ENCODE measurements around the gene GULP1. TPM values are rescaled to one million over a fixed set of nuclear protein-coding genes. Genes with fewer than 3 reads are reported as not detected.

The GULP1 gene
- polyA plus RNA-seq, 1 donor from 2014 or later, result 10.2 TPM

GRCh38 chr2:188365058-188365641 is 73.5 kb downstream of the GULP1 start:
- H3K36me3 ChIP-seq (ENCODE audit: insufficient read depth, low read length), result no peaks in the 10 kb centered on the region
- H3F3A ChIP-seq (ENCODE audit: insufficient read depth, low read length, poor library complexity, severe bottlenecking), result no peaks in the 10 kb centered on the region
- no peak for TF ChIP-seq SMC3 (conservative IDR thresholded peaks at IDR 0.05; ENCODE audit: poor library complexity)
- TF ChIP-seq EZH2 (IDR thresholded peaks at IDR 0.05; ENCODE audit: borderline replicate concordance, insufficient read depth, low read length, poor library complexity, severe bottlenecking), result no peak
- TF ChIP-seq MXI1 (conservative IDR thresholded peaks at IDR 0.05; ENCODE audit: poor library complexity, severe bottlenecking), result no peak
- TF ChIP-seq REST (IDR thresholded peaks at IDR 0.05; ENCODE audit: borderline replicate concordance), result no peak
- TF ChIP-seq TAF1 (IDR thresholded peaks at IDR 0.05; ENCODE audit: low read depth), result no peak
- no peak for TF ChIP-seq POLR2AphosphoS5 (IDR thresholded peaks at IDR 0.05)
- no peak for TF ChIP-seq EP300 (conservative IDR thresholded peaks at IDR 0.05; ENCODE audit: poor library complexity, severe bottlenecking)
- TF ChIP-seq CTCF (IDR thresholded peaks at IDR 0.05; ENCODE audit: poor library complexity, severe bottlenecking), result no peak
- TF ChIP-seq RAD21 (conservative IDR thresholded peaks at IDR 0.05), result no peak
- H3K27me3 ChIP-seq (ENCODE audit: insufficient read depth, low read depth, low read length), result no peaks in the 10 kb centered on the region
- no peaks in the 10 kb centered on the region for H3K79me2 ChIP-seq (replicated peaks; ENCODE audit: insufficient read depth, low read length)
- no peak overlapping the region for H3K4me2 ChIP-seq (ENCODE audit: low read length)
- H3K9me2 ChIP-seq (ENCODE audit: insufficient read depth, low read length), result no peaks in the 10 kb centered on the region
- no peaks in the 10 kb centered on the region for H3K9me3 ChIP-seq (ENCODE audit: low read length)
- no peak overlapping the region for H2AFZ ChIP-seq (ENCODE audit: low read depth, low read length)
- no peak overlapping the region for H3K4me3 ChIP-seq (ENCODE audit: low read length)
- no peak overlapping the region for H3K27ac ChIP-seq (ENCODE audit: low read length)
- H4K20me1 ChIP-seq (ENCODE audit: insufficient read depth), result no peaks in the 10 kb centered on the region
- H3K9ac ChIP-seq (ENCODE audit: low read length), result no peak overlapping the region

GRCh38 chr2:188367164-188367563 is 75.5 kb downstream of the GULP1 start:
- H3K9me3 ChIP-seq (ENCODE audit: low read length), result no peaks in the 10 kb centered on the region
- no peak overlapping the region for H3K4me2 ChIP-seq (ENCODE audit: low read length)
- no peaks in the 10 kb centered on the region for H3K79me2 ChIP-seq (replicated peaks; ENCODE audit: insufficient read depth, low read length)
- no peaks in the 10 kb centered on the region for H3K27me3 ChIP-seq (ENCODE audit: insufficient read depth, low read depth, low read length)
- no peaks in the 10 kb centered on the region for H3K36me3 ChIP-seq (ENCODE audit: insufficient read depth, low read length)
- no peak overlapping the region for H3K4me3 ChIP-seq (ENCODE audit: low read length)
- no peak overlapping the region for H3K27ac ChIP-seq (ENCODE audit: low read length)
- H3K9ac ChIP-seq (ENCODE audit: low read length), result no peak overlapping the region
- no peaks in the 10 kb centered on the region for H3K9me2 ChIP-seq (ENCODE audit: insufficient read depth, low read length)
- H4K20me1 ChIP-seq (ENCODE audit: insufficient read depth), result no peaks in the 10 kb centered on the region
- TF ChIP-seq EP300 (conservative IDR thresholded peaks at IDR 0.05; ENCODE audit: poor library complexity, severe bottlenecking) (no peak), SMC3 (conservative IDR thresholded peaks at IDR 0.05; ENCODE audit: poor library complexity) (no peak), CTCF (IDR thresholded peaks at IDR 0.05; ENCODE audit: poor library complexity, severe bottlenecking) (no peak), REST (IDR thresholded peaks at IDR 0.05; ENCODE audit: borderline replicate concordance) (no peak), RAD21 (conservative IDR thresholded peaks at IDR 0.05) (no peak), POLR2AphosphoS5 (IDR thresholded peaks at IDR 0.05) (no peak), EZH2 (IDR thresholded peaks at IDR 0.05; ENCODE audit: borderline replicate concordance, insufficient read depth, low read length, poor library complexity, severe bottlenecking) (no peak), MXI1 (conservative IDR thresholded peaks at IDR 0.05; ENCODE audit: poor library complexity, severe bottlenecking) (no peak), TAF1 (IDR thresholded peaks at IDR 0.05; ENCODE audit: low read depth) (no peak)
- no peak overlapping the region for H2AFZ ChIP-seq (ENCODE audit: low read depth, low read length)
- H3F3A ChIP-seq (ENCODE audit: insufficient read depth, low read length, poor library complexity, severe bottlenecking), result no peaks in the 10 kb centered on the region

Measured in neural cell (in vitro differentiated cells).